GM19467 (cell line): ENCODE measurements around the gene TECPR2.
"Not testable (repeated sequence)": the region's sequence is repeated elsewhere in the genome, so short reads cannot be mapped to it uniquely, and the experiment has no call there.

ENCODE experiments used
- ATAC-seq: cut with Tn5 transposase; IDR thresholded peaks from one replicate; pipeline ENCODE4 v1.9.1; 2021; ENCODE audit warnings: mild to moderate bottlenecking, moderate library complexity; ENCODE audit not compliant: unreplicated experiment

TECPR2 gene

GRCh38 chr14:102548616-102549240 lies 186.0 kb downstream of the TECPR2 start:
- ATAC-seq = no peak

- not testable (repeated sequence) for ATAC-seq
Observed at GRCh38 chr14:102550927-102551401, 188.2 kb downstream of the TECPR2 start.
